ENCODE measurements around the gene MAN1C1.

MAN1C1 gene

DNA sequence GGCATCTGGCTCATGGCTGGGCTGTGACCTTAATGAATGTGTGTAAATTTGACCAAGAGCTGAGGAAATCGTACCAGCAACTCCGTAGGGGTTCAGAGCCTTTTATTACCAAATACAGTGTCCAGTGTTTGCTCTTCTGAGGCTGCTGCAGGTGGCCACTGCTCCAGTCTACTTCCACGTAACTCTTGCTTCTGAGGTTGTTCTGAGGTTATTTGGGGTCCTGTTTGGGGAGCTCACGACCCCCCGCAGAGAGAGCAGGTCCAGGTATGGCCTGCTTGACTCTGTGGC lies 33.6 kb downstream of the MAN1C1 start:
- DNase-seq (ENCODE audit: insufficient read length, low spot score) = no peak
- TF ChIP-seq POLR2AphosphoS5 (IDR thresholded peaks at IDR 0.05; ENCODE audit: low read depth, low read length) (no peak), TAF1 (IDR thresholded peaks at IDR 0.05; ENCODE audit: low read depth, low read length) (no peak), POLR2A (IDR thresholded peaks at IDR 0.05; ENCODE audit: low read depth, low read length) (no peak), SPI1 (IDR thresholded peaks at IDR 0.05; ENCODE audit: low read depth, low read length) (no peak), PAX5 (IDR thresholded peaks at IDR 0.05; ENCODE audit: insufficient read depth, low read length, severe bottlenecking) (no peak)

DNA sequence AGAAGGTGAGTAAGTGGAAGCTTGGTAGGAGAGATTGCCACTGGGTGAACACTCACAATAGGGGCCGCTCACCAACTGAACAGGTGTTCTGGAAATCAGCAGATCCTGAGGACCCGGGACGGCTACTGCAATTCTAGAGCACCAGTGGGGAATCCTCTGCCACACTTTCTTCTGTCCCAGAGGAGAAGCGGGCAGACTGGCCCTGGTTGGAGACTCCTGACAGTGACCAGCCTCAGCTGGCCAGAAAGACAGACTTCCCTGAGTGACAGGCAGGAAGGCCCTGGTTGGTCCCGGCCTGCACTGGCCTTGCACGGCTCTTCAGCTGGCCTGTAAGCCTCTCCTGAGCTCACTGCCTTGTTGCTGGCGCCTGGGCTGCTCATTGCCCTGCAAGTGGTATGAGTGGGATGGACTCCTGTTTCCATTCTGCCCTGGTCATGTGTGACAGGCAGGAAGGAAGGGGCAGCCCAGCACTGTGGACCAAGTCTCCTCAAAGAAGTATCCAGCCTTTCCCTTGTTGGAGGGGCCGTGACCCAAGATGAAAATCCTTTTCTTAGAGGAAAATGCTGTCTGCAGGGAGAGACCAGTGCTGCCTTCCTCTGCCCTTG lies 34.5 kb downstream of the MAN1C1 start:
- no peak for DNase-seq (ENCODE audit: insufficient read length, low spot score)
- TF ChIP-seq PAX5 (IDR thresholded peaks at IDR 0.05; ENCODE audit: insufficient read depth, low read length, severe bottlenecking) (no peak), POLR2AphosphoS5 (IDR thresholded peaks at IDR 0.05; ENCODE audit: low read depth, low read length) (no peak), TAF1 (IDR thresholded peaks at IDR 0.05; ENCODE audit: low read depth, low read length) (no peak), POU2F2 (IDR thresholded peaks at IDR 0.05; ENCODE audit: low read depth, low read length) (no peak), POLR2A (IDR thresholded peaks at IDR 0.05; ENCODE audit: low read depth, low read length) (no peak), SPI1 (IDR thresholded peaks at IDR 0.05; ENCODE audit: low read depth, low read length) (no peak)
- no peak for FAIRE-seq

More for the DNA sequence above, 33.6 kb downstream of the MAN1C1 start:
- no peak for FAIRE-seq

DNA sequence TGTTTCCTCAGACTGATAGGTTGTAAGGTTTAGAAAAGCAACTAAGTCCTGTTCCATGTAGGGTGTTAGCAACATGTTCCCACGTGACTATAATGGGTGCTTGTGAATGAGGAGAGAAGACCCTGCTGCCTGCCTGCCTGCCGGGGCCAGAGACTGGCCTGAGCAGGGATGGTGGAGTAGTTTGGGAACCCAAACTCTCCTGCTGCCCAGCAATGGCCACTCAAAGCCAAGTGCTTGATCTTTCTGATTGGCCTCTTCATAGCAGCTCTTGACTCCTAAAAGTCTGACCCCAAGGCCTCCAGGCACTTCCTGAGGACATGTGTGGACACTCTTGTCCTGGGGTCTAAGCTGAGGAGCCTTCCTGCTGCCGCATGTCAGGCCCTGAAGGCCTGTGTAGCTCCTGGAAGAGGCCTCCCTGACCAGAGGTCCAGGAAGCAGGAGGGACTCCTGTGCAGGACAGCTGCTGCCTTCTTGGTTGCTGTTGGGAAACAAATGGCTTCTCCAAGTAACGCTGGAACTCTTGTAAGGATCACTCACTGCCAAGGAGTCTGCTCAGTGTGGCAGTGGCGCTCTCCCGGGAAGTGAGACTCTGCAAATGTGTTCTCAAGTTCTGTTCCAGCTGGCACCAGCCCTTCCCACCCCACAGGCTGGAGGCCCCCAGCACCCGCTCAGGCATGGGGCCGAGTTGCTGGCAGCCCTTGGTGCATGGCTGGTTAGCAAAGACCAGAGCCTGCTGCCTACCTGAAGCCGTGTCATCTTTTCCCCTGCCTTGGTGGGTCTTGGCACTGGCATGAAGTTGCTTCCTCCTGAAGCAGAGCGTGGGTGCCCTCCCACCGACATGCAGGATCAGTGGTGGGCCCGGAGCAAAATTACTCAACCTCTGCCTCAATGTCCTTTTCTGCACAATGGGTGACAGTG lies 35.5 kb downstream of the MAN1C1 start:
- DNase-seq (ENCODE audit: insufficient read length, low spot score) (no peak), FAIRE-seq (no peak)
- TF ChIP-seq SPI1 (IDR thresholded peaks at IDR 0.05; ENCODE audit: low read depth, low read length) (no peak), TAF1 (IDR thresholded peaks at IDR 0.05; ENCODE audit: low read depth, low read length) (no peak), PAX5 (IDR thresholded peaks at IDR 0.05; ENCODE audit: insufficient read depth, low read length, severe bottlenecking) (no peak), POLR2AphosphoS5 (IDR thresholded peaks at IDR 0.05; ENCODE audit: low read depth, low read length) (no peak), POU2F2 (IDR thresholded peaks at IDR 0.05; ENCODE audit: low read depth, low read length) (no peak), POLR2A (IDR thresholded peaks at IDR 0.05; ENCODE audit: low read depth, low read length) (no peak)

DNA sequence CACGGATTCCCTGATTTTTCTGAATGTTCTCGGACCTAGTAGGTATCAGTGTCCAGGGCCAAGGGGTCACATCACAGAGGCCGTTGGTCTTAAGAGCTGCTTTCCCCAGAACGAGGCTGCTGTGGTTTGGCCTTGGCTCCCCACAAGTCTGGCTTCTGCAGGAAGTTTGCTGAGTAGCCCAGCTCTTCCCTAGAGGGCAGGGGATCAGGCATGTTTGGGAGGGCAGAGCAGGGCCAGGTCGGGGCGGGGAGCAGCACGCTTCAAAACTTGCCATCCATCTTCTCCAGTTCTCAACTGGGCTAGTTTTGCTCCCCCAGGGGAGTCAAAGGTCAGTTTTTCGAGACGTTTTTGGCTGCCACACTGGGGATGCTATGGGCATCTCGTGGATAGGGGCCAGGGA lies 37.0 kb downstream of the MAN1C1 start:
- DNase-seq (ENCODE audit: insufficient read length, low spot score) = no peak
- no peak for FAIRE-seq
- no peak for TF ChIP-seq TAF1 (IDR thresholded peaks at IDR 0.05; ENCODE audit: low read depth, low read length)
- no peak for TF ChIP-seq PAX5 (IDR thresholded peaks at IDR 0.05; ENCODE audit: insufficient read depth, low read length, severe bottlenecking)

DNA sequence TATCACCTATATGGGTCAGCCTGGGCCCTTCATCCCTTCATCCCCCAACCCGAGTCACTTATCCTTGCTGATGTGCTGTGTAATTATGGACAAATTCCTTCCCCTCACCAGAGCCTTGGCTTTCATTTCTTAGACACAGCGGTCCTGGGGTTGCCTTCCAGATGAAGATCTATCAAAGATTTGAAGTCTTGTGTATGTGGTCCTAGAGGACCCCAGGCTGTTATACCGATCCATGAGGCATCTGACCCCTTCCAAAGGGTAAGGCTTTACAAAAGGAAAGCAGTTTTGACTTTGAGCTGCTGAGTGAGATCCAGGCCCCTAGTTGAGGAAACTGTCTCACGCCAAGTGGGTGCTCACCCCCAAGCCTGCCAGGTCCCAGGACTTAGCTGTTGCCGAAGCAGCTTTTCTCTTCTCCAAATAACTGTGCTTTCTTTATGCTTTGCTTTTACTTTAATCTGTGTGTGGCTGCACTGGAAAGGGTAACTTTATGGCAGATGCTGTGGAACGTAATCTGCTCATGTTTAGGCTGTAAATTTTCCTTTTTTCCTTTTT lies 37.6 kb downstream of the MAN1C1 start:
- FAIRE-seq = no peak
- DNase-seq (ENCODE audit: insufficient read length, low spot score) = no peak
- TF ChIP-seq POLR2AphosphoS5 (IDR thresholded peaks at IDR 0.05; ENCODE audit: low read depth, low read length) = no peak
- TF ChIP-seq POLR2A (IDR thresholded peaks at IDR 0.05; ENCODE audit: low read depth, low read length) = no peak
- TF ChIP-seq TAF1 (IDR thresholded peaks at IDR 0.05; ENCODE audit: low read depth, low read length) = no peak
- TF ChIP-seq PAX5 (IDR thresholded peaks at IDR 0.05; ENCODE audit: insufficient read depth, low read length, severe bottlenecking) = no peak
- no peak for TF ChIP-seq SPI1 (IDR thresholded peaks at IDR 0.05; ENCODE audit: low read depth, low read length)

DNA sequence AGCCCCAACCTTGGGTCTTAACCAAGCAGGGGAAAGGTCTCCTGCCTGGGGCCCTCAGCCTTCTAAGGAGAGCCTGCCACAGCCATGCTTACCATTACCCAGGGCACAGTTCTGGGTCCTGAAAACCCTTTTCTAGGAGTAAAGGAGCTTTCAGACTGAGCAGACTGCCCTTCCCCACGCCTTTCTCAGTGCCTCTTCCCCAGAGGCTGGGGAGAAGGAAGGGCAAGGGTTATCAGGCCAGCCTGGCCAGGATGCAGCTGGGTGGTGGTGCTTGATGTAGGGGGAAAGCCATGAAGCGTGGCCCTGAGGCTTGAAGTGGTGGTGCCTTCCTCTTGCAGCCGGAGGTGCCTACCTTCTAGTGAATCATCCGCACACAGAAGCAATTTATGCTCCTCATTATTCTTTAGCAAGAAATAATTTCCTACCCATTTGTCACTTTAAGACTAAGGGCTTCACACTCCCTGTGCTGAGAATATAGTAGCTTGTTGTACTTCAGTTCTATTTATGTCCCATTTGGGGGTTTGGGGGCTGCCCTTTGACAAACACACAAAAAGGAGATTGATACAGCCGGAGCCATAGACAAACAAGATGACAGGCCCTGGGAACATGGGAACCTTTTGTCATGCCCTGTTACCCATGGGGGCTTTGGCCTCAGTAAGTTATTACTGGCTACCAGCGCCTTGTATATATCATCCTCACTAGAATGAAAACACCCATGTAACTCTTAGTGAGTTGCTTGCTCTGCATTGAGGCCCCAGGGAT lies 40.7 kb downstream of the MAN1C1 start:
- no peak for FAIRE-seq
- TF ChIP-seq POLR2AphosphoS5 (IDR thresholded peaks at IDR 0.05; ENCODE audit: low read depth, low read length) (no peak), POU2F2 (IDR thresholded peaks at IDR 0.05; ENCODE audit: low read depth, low read length) (no peak)
- DNase-seq (ENCODE audit: insufficient read length, low spot score) = no peak

DNA sequence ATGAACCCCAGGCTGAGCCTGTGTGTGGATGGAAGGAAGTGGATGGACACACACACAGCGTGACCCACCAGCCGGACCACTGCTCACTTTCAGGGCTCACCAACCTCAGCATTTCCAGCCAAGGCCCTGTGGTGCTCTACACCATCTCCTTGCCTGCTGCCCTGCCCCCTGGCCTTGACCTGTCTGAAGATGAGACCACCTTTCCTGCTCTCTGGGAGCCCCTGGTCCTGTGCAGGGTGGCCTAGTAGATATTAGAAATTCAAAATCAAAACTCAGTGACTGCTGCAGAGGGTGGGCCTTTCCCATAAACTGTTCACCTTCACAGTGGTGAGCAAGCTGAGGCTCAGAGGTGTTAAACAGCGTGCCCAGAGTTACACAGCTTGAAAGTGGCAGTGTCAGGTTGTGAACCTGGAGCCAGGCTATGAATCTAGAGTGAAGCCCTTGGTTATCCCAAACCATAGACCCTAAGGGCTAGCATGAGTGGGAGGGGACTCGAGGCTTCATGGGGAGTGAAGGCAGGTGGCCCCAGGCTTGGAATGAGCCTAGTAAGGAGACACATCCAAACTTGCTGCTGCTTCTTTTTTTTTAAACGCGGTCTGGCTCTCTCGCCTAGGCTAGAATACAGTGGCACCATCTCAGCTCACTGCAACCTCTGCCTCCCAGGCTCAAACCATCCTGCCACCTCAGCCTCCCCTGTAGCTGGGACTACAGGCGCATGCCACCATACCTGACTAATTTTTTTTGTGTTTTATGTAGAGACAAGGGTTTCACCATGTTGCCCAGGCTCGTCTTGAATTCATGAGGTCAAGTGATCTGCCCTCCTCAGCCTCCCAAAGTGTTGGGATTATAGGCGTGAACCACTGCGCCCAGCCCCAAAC lies 41.5 kb downstream of the MAN1C1 start:
- TF ChIP-seq POLR2A (IDR thresholded peaks at IDR 0.05; ENCODE audit: low read depth, low read length) (no peak), POLR2AphosphoS5 (IDR thresholded peaks at IDR 0.05; ENCODE audit: low read depth, low read length) (no peak), SPI1 (IDR thresholded peaks at IDR 0.05; ENCODE audit: low read depth, low read length) (no peak)
- no peak for FAIRE-seq
- no peak for DNase-seq (ENCODE audit: insufficient read length, low spot score)

DNA sequence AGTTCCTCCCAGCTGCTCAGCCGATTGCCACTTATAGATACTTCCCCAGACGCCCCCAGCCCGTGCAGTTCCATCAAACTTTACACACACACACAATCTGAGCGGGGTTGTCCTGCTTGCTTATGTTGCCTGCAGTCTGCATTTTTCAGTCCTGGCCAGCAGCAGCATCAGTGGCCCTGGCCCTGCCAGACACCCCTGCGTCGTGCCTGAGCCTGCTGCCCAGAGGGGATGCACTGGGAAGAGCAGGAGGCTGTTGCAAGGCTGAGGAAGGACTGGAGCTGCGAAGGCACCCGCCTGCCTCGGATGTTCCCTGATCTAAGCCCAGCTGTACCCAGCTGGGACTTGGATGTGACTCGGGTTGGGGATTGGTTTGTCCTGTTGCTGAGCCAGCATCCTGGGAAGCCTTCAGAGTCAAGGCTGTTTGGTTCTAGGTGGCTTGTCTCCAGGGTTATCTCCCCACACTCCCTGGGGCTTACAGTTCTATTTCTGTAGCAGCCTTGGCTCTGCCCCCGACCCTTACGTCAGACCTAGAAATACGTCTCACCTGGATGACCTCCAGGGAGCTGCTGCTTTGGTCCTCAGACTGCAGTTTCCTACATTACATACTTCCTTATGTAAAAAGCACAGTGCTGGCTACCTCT lies 42.3 kb downstream of the MAN1C1 start:
- TF ChIP-seq SPI1 (IDR thresholded peaks at IDR 0.05; ENCODE audit: low read depth, low read length) (no peak), POLR2A (IDR thresholded peaks at IDR 0.05; ENCODE audit: low read depth, low read length) (no peak), TAF1 (IDR thresholded peaks at IDR 0.05; ENCODE audit: low read depth, low read length) (no peak), POLR2AphosphoS5 (IDR thresholded peaks at IDR 0.05; ENCODE audit: low read depth, low read length) (no peak), POU2F2 (IDR thresholded peaks at IDR 0.05; ENCODE audit: low read depth, low read length) (no peak), PAX5 (IDR thresholded peaks at IDR 0.05; ENCODE audit: insufficient read depth, low read length, severe bottlenecking) (no peak)
- FAIRE-seq (peak; percentile 38), DNase-seq (ENCODE audit: insufficient read length, low spot score) (no peak)

All from GM12891 (cell line).